ENCODE measurements around the gene HIP1R.

The HIP1R gene

GRCh38 chr12:122849352-122850047 lies 14.2 kb downstream of the HIP1R start:
- DNase-seq, result no peak

- DNase-seq, result no peak
Observed at GRCh38 chr12:122850048-122850445, 14.8 kb downstream of the HIP1R start.

GRCh38 chr12:122850695-122851350 lies 15.6 kb downstream of the HIP1R start:
- no peak for DNase-seq

GRCh38 chr12:122851820-122852219 lies 16.6 kb downstream of the HIP1R start:
- no peak for DNase-seq

- no peak for DNase-seq
Observed at GRCh38 chr12:122852336-122853275, 17.3 kb downstream of the HIP1R start.

GRCh38 chr12:122853582-122854245 lies 18.5 kb downstream of the HIP1R start:
- DNase-seq, result no peak

GRCh38 chr12:122854554-122854953 lies 19.3 kb downstream of the HIP1R start:
- no peak for DNase-seq

GRCh38 chr12:122855071-122855829 lies 20.0 kb downstream of the HIP1R start:
- no peak for DNase-seq

GRCh38 chr12:122855928-122856831 lies 20.9 kb downstream of the HIP1R start:
- DNase-seq, result no peak

GRCh38 chr12:122856999-122857671 lies 21.9 kb downstream of the HIP1R start:
- no peak for DNase-seq

- no peak for DNase-seq
Observed at GRCh38 chr12:122858171-122858570, 22.9 kb downstream of the HIP1R start.

- DNase-seq, result no peak
Observed at GRCh38 chr12:122858591-122859302, 23.5 kb downstream of the HIP1R start.

- DNase-seq, result no peak
Observed at GRCh38 chr12:122859303-122860039, 24.2 kb downstream of the HIP1R start.

- DNase-seq, result peak; percentile 38
Observed at GRCh38 chr12:122860040-122860853, 25.0 kb downstream of the HIP1R start.

- DNase-seq, result no peak
Observed at GRCh38 chr12:122860854-122861586, 25.8 kb downstream of the HIP1R start.

GRCh38 chr12:122861587-122861970 lies 26.3 kb downstream of the HIP1R start:
- no peak for DNase-seq

- no peak for DNase-seq
Observed at GRCh38 chr12:122862110-122862634, 26.9 kb downstream of the HIP1R start.
